HepG2 (cell line): ENCODE results near the gene VWA1. TPM values are rescaled to one million over a fixed set of nuclear protein-coding genes. Genes with fewer than 3 reads are reported as not detected.

ENCODE experiments used
- HMG20B ChIP-seq: conservative IDR thresholded peaks from 2 replicates; pipeline ENCODE4 v1.6.1; 2016; ENCODE audit warnings: missing genetic modification reagents, missing compliant biosample characterization
- IRX3 ChIP-seq: sonication (generic); formaldehyde crosslinking; IDR thresholded peaks from 2 replicates; pipeline ENCODE4 v1.8.1; 2023; ENCODE audit warnings: mild to moderate bottlenecking, low read depth, missing genetic modification reagents, borderline replicate concordance
- JUND ChIP-seq: sonication (generic); formaldehyde crosslinking; IDR thresholded peaks from 2 replicates; pipeline ENCODE4 v1.8.0; 2022; ENCODE audit warnings: mild to moderate bottlenecking, missing genetic modification reagents
- KAT8 ChIP-seq: IDR thresholded peaks from 2 replicates; pipeline ENCODE4 v1.6.1; 2016; ENCODE audit warnings: missing genetic modification reagents, missing compliant biosample characterization
- KDM5A ChIP-seq: fragments of 200-600 bp; sonication (generic); IDR thresholded peaks from 2 replicates; pipeline ENCODE4 v1.7.0; 2018; ENCODE audit warnings: antibody characterized with exemption, mild to moderate bottlenecking, low read length, borderline replicate concordance
- MBD4 ChIP-seq: IDR thresholded peaks from 2 replicates; pipeline ENCODE4 v1.6.1; 2012; ENCODE audit warnings: low read length, inconsistent platforms, borderline replicate concordance
- NFE2 ChIP-seq: sonication (generic); formaldehyde crosslinking; IDR thresholded peaks from 2 replicates; pipeline ENCODE4 v1.4.0; 2020; ENCODE audit warnings: missing genetic modification reagents
- NKX3-1 ChIP-seq: sonication (generic); formaldehyde crosslinking; IDR thresholded peaks from 2 replicates; pipeline ENCODE4 v1.5.0; 2020; ENCODE audit warnings: missing genetic modification reagents
- REST ChIP-seq, 2 experiments: IDR thresholded peaks; 2 replicates each; pipeline ENCODE4 v1.6.1; 2011 to 2012; ENCODE audit warnings: low read length in 2 of 2, borderline replicate concordance in 1 of 2, low read depth in 1 of 2, mild to moderate bottlenecking in 1 of 2, moderate library complexity in 1 of 2
- SATB2 ChIP-seq: sonication (generic); formaldehyde crosslinking; IDR thresholded peaks from 2 replicates; pipeline ENCODE4 v1.5.0; 2020; ENCODE audit warnings: missing genetic modification reagents
- ZFX ChIP-seq: sonication (generic); formaldehyde crosslinking; IDR thresholded peaks from 2 replicates; pipeline ENCODE4 v1.4.0; 2020; ENCODE audit warnings: mild to moderate bottlenecking, low read depth, missing genetic modification reagents, moderate library complexity
- ZNF253 ChIP-seq: sonication (generic); formaldehyde crosslinking; IDR thresholded peaks from 2 replicates; pipeline ENCODE4 v1.8.0; 2022; ENCODE audit warnings: mild to moderate bottlenecking, missing genetic modification reagents, borderline replicate concordance
- ZNF275 ChIP-seq: sonication (generic); formaldehyde crosslinking; IDR thresholded peaks from 2 replicates; pipeline ENCODE4 v1.8.0; 2022; ENCODE audit warnings: missing genetic modification reagents, mild to moderate bottlenecking, inconsistent platforms, borderline replicate concordance
- ZNF550 ChIP-seq: sonication (generic); formaldehyde crosslinking; IDR thresholded peaks from 2 replicates; pipeline ENCODE4 v1.4.0; 2020; ENCODE audit warnings: mild to moderate bottlenecking, missing genetic modification reagents, borderline replicate concordance
- ZNF639 ChIP-seq: conservative IDR thresholded peaks from 2 replicates; pipeline ENCODE4 v1.6.1; 2018; ENCODE audit warnings: missing genetic modification reagents
- ZNF652 ChIP-seq: IDR thresholded peaks from 2 replicates; pipeline ENCODE4 v1.6.1; 2016; ENCODE audit warnings: low read depth, borderline replicate concordance
- ZNF703 ChIP-seq: sonication (generic); formaldehyde crosslinking; IDR thresholded peaks from 2 replicates; pipeline ENCODE4 v1.5.1; 2020; ENCODE audit warnings: missing genetic modification reagents, mild to moderate bottlenecking, moderate library complexity, borderline replicate concordance
- polyA plus RNA-seq, 8 experiments: library from polyadenylated mRNA; depleted of rRNA in 3 of 8; stranded (reverse) in 7 of 8; unstranded in 1 of 8; fragments of >200 nt; fragmentation: Illumina TruSeq in 4 of 8; extraction: Trizol in 4 of 8; gene quantifications; 2 replicates each; pipeline versions ENCODE4 v1.2.1 to v1.2.3, GENCODE V29; 2011 to 2016; ENCODE audit warnings: low read depth in 4 of 8, missing spikeins in 1 of 8, mixed read lengths in 1 of 8; ENCODE audit not compliant: insufficient read depth in 1 of 8
- total RNA-seq, 5 experiments: library from RNA; depleted of rRNA; stranded (reverse); fragments of >200 nt; fragmentation: Illumina TruSeq; extraction: Trizol; gene quantifications; 2 replicates each; pipeline ENCODE4 v1.2.3, GENCODE V29; 2016; ENCODE audit warnings: low read depth in 1 of 5
- TF ChIP-seq, protein P1 (sequence below): sonication (generic); formaldehyde crosslinking; IDR thresholded peaks from 2 replicates; pipeline ENCODE4 v1.5.0; 2020; ENCODE audit warnings: mild to moderate bottlenecking, missing genetic modification reagents, moderate library complexity
- TF ChIP-seq, protein P2 (sequence below): sonication (generic); formaldehyde crosslinking; conservative IDR thresholded peaks from 2 replicates; pipeline ENCODE4 v1.5.0; 2020; ENCODE audit warnings: missing genetic modification reagents

VWA1 gene
- total and polyA plus RNA-seq, 2 of the 13 experiments (the other 11 are each of a cell fraction or from before 2014, with no cell fraction given) = 40.9 to 57.5 TPM

DNA sequence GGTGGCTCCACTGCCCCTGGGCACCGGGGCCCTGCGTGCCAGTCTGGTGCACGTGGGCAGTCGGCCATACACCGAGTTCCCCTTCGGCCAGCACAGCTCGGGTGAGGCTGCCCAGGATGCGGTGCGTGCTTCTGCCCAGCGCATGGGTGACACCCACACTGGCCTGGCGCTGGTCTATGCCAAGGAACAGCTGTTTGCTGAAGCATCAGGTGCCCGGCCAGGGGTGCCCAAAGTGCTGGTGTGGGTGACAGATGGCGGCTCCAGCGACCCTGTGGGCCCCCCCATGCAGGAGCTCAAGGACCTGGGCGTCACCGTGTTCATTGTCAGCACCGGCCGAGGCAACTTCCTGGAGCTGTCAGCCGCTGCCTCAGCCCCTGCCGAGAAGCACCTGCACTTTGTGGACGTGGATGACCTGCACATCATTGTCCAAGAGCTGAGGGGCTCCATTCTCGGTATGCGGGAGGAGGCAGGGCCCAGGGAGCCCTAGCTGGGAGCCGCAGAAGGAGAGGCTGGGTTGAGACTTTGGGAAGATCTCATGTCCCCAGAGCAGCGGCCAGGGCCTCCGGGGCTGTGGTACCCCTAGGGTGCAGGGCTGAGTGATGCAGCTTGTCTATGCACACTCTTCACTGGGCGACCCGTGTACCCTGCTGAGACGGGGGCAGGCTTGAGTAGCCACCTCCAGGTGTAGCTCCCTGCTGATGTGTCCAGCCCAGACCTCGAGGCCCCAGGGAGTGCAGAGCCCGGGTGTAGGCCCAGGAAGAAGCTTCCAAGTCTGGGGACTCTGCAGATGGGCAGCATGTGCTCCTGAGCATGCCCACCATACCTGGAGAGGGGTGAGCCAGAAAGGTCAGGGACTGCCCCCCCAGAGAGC is 1.8 kb downstream of the VWA1 start (continued):
- no peak for TF ChIP-seq REST (IDR thresholded peaks at IDR 0.05; ENCODE audit: borderline replicate concordance in 1 of 2, low read depth in 1 of 2, low read length in 2 of 2)
- TF ChIP-seq ZNF275 (CRISPR knock-in tag) = 0 out of 2 replicates have a peak, but pooled peaks have one; percentile 52
- peak; percentile 34; the same call in 1 of the 2 replicates for TF ChIP-seq ZFX (CRISPR knock-in tag)
- TF ChIP-seq KDM5A = no peak
- TF ChIP-seq IRX3 (CRISPR knock-in tag) = no peak
- 0 out of 2 replicates have a peak, but pooled peaks have one; percentile 4 for TF ChIP-seq ZNF639 (CRISPR knock-in tag)
- TF ChIP-seq MBD4 = no peak
- no peak for TF ChIP-seq NKX3-1 (CRISPR knock-in tag)
- no peak for TF ChIP-seq KAT8 (CRISPR knock-in tag)
- TF ChIP-seq ZNF550 (CRISPR knock-in tag) = 0 out of 2 replicates have a peak, but pooled peaks have one; percentile 30
- TF ChIP-seq, protein P1, sequence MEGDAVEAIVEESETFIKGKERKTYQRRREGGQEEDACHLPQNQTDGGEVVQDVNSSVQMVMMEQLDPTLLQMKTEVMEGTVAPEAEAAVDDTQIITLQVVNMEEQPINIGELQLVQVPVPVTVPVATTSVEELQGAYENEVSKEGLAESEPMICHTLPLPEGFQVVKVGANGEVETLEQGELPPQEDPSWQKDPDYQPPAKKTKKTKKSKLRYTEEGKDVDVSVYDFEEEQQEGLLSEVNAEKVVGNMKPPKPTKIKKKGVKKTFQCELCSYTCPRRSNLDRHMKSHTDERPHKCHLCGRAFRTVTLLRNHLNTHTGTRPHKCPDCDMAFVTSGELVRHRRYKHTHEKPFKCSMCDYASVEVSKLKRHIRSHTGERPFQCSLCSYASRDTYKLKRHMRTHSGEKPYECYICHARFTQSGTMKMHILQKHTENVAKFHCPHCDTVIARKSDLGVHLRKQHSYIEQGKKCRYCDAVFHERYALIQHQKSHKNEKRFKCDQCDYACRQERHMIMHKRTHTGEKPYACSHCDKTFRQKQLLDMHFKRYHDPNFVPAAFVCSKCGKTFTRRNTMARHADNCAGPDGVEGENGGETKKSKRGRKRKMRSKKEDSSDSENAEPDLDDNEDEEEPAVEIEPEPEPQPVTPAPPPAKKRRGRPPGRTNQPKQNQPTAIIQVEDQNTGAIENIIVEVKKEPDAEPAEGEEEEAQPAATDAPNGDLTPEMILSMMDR (CRISPR knock-in tag) = no peak
- no peak for TF ChIP-seq SATB2 (CRISPR knock-in tag)
- TF ChIP-seq ZNF703 (CRISPR knock-in tag) = no peak
- 0 out of 2 replicates have a peak, but pooled peaks have one; percentile 28 for TF ChIP-seq JUND (CRISPR knock-in tag)
- TF ChIP-seq, protein P2, sequence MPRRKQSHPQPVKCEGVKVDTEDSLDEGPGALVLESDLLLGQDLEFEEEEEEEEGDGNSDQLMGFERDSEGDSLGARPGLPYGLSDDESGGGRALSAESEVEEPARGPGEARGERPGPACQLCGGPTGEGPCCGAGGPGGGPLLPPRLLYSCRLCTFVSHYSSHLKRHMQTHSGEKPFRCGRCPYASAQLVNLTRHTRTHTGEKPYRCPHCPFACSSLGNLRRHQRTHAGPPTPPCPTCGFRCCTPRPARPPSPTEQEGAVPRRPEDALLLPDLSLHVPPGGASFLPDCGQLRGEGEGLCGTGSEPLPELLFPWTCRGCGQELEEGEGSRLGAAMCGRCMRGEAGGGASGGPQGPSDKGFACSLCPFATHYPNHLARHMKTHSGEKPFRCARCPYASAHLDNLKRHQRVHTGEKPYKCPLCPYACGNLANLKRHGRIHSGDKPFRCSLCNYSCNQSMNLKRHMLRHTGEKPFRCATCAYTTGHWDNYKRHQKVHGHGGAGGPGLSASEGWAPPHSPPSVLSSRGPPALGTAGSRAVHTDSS (CRISPR knock-in tag) = no peak
- TF ChIP-seq ZNF652 (CRISPR knock-in tag) = no peak
- peak; percentile 75; the same call in 1 of the 2 replicates for TF ChIP-seq ZNF253 (CRISPR knock-in tag)
- no peak for TF ChIP-seq HMG20B (CRISPR knock-in tag)
- no peak for TF ChIP-seq NFE2 (CRISPR knock-in tag)
